Measurements from ENCODE around the gene USP2.
A peak's percentile ranks its signal among the peaks of the same experiment; 100 is the strongest.

The USP2 gene

GRCh38 chr11:119381181-119381988 is at the start of gene USP2:
USP2 (minus strand) TSS chr11:119381690; CDS start chr11:119373480, 8,210 bp downstream.
- in situ Hi-C loops (cut with MboI; ENCODE audit: low pct_unique_long_range_greater_than_20kb, low sequenced_read_pairs, unreplicated experiment), result no loop called here
- peak; percentile 93 for TF ChIP-seq CTCF (IDR thresholded peaks at IDR 0.05; ENCODE audit: extremely low read depth, insufficient read depth, missing control alignments)
- DNase-seq (ENCODE audit: low spot score), result peak; percentile 94

GRCh38 chr11:119427279-119427678 is 45.8 kb upstream of the USP2 start:
- TF ChIP-seq CTCF (IDR thresholded peaks at IDR 0.05; ENCODE audit: extremely low read depth, insufficient read depth, missing control alignments), result no peak
- no peak for DNase-seq (ENCODE audit: low spot score)
- in situ Hi-C loops (cut with MboI; ENCODE audit: low pct_unique_long_range_greater_than_20kb, low sequenced_read_pairs, unreplicated experiment), result no loop called here

GRCh38 chr11:119426142-119426541 is 44.7 kb upstream of the USP2 start:
- in situ Hi-C loops (cut with MboI; ENCODE audit: low pct_unique_long_range_greater_than_20kb, low sequenced_read_pairs, unreplicated experiment), result no loop called here
- no peak for DNase-seq (ENCODE audit: low spot score)
- TF ChIP-seq CTCF (IDR thresholded peaks at IDR 0.05; ENCODE audit: extremely low read depth, insufficient read depth, missing control alignments), result no peak

GRCh38 chr11:119424775-119425174 is 43.3 kb upstream of the USP2 start:
- in situ Hi-C loops (cut with MboI; ENCODE audit: low pct_unique_long_range_greater_than_20kb, low sequenced_read_pairs, unreplicated experiment), result no loop called here
- TF ChIP-seq CTCF (IDR thresholded peaks at IDR 0.05; ENCODE audit: extremely low read depth, insufficient read depth, missing control alignments), result no peak
- DNase-seq (ENCODE audit: low spot score), result no peak

GRCh38 chr11:119424276-119424675 is 42.8 kb upstream of the USP2 start:
- TF ChIP-seq CTCF (IDR thresholded peaks at IDR 0.05; ENCODE audit: extremely low read depth, insufficient read depth, missing control alignments), result no peak
- DNase-seq (ENCODE audit: low spot score), result no peak
- in situ Hi-C loops (cut with MboI; ENCODE audit: low pct_unique_long_range_greater_than_20kb, low sequenced_read_pairs, unreplicated experiment), result no loop called here

- no peak for TF ChIP-seq CTCF (IDR thresholded peaks at IDR 0.05; ENCODE audit: extremely low read depth, insufficient read depth, missing control alignments)
- DNase-seq (ENCODE audit: low spot score), result no peak
- in situ Hi-C loops (cut with MboI; ENCODE audit: low pct_unique_long_range_greater_than_20kb, low sequenced_read_pairs, unreplicated experiment), result no loop called here
Observed at GRCh38 chr11:119423509-119424254, 42.2 kb upstream of the USP2 start.

Measured in GM13977 (cell line).